ENCODE results near the gene SSR4. TPM values are rescaled to one million over a fixed set of nuclear protein-coding genes. Genes with fewer than 3 reads are reported as not detected.

Gene SSR4
- total RNA-seq, 1 experiment from 2014 or later = 387 TPM

GRCh38 chrX:153780678-153781427 is 13.6 kb upstream of the SSR4 start, which contains the start of gene SRPK3:
TSS of gene SRPK3 (plus strand) at chrX:153781041. CDS start at chrX:153781087, 46 bp downstream.
- DNase-seq (ENCODE audit: extremely low read depth, low read depth) = no peak

GRCh38 chrX:153781428-153782047 is 12.9 kb upstream of the SSR4 start:
- no peak for DNase-seq (ENCODE audit: extremely low read depth, low read depth)

GRCh38 chrX:153782313-153782712 is 12.2 kb upstream of the SSR4 start:
- DNase-seq (ENCODE audit: extremely low read depth, low read depth) = no peak

- DNase-seq (ENCODE audit: extremely low read depth, low read depth) = no peak
These were observed 11.6 kb upstream of the SSR4 start for GRCh38 chrX:153782871-153783270.

- DNase-seq (ENCODE audit: extremely low read depth, low read depth) = no peak
These were observed 11.0 kb upstream of the SSR4 start for GRCh38 chrX:153783378-153784013.

GRCh38 chrX:153784325-153784967 is 10.0 kb upstream of the SSR4 start:
- DNase-seq (ENCODE audit: extremely low read depth, low read depth) = no peak

GRCh38 chrX:153786669-153787068 is 7.8 kb upstream of the SSR4 start:
- DNase-seq (ENCODE audit: extremely low read depth, low read depth) = no peak

- no peak for DNase-seq (ENCODE audit: extremely low read depth, low read depth)
These were observed 4.8 kb upstream of the SSR4 start for GRCh38 chrX:153789654-153790053.

- no peak for DNase-seq (ENCODE audit: extremely low read depth, low read depth)
These were observed 3.2 kb upstream of the SSR4 start for GRCh38 chrX:153791104-153791852.

GRCh38 chrX:153792368-153792767 is 2.1 kb upstream of the SSR4 start:
- no peak for DNase-seq (ENCODE audit: extremely low read depth, low read depth)

GRCh38 chrX:153793291-153793690 is 1.2 kb upstream of the SSR4 start:
- DNase-seq (ENCODE audit: extremely low read depth, low read depth) = no peak

GRCh38 chrX:153794897-153795816 is 689 bp downstream of the SSR4 start:
- no peak for DNase-seq (ENCODE audit: extremely low read depth, low read depth)

- DNase-seq (ENCODE audit: extremely low read depth, low read depth) = no peak
These were observed 3.0 kb downstream of the SSR4 start for GRCh38 chrX:153797415-153798015.

GRCh38 chrX:153799326-153799725 is 4.9 kb downstream of the SSR4 start:
- no peak for DNase-seq (ENCODE audit: extremely low read depth, low read depth)

GRCh38 chrX:153800177-153800722 is 5.8 kb downstream of the SSR4 start:
- no peak for DNase-seq (ENCODE audit: extremely low read depth, low read depth)

GRCh38 chrX:153800746-153801145 is 6.3 kb downstream of the SSR4 start:
- no peak for DNase-seq (ENCODE audit: extremely low read depth, low read depth)

- no peak for DNase-seq (ENCODE audit: extremely low read depth, low read depth)
These were observed 7.2 kb downstream of the SSR4 start for GRCh38 chrX:153801669-153802068.

GRCh38 chrX:153802513-153803045 is 8.1 kb downstream of the SSR4 start:
- DNase-seq (ENCODE audit: extremely low read depth, low read depth) = no peak

Measured in NCI-H460 (cell line).